Neural progenitor cell (in vitro differentiated cells): ENCODE data around the gene MS4A14. TPM values are rescaled to one million over a fixed set of nuclear protein-coding genes. Genes with fewer than 3 reads are reported as not detected.

Source experiments
- DNase-seq: peaks from one replicate; pipeline ENCODE4 v3.0.0-alpha.2; 2016; ENCODE audit warnings: low spot score
- H2AFZ ChIP-seq: fragments of 200-600 bp; sonication (generic); replicated peaks from 2 replicates; pipeline ENCODE4 v1.6.1; 2016; ENCODE audit warnings: antibody characterized with exemption
- H3F3A ChIP-seq: fragments of 200-600 bp; sonication (generic); 2 replicates; pipeline ENCODE4 v1.6.1; 2016; ENCODE audit warnings: antibody characterized with exemption, low read depth
- H3K27ac ChIP-seq: fragments of 200-600 bp; sonication (generic); 2 replicates; pipeline ENCODE4 v1.5.1; 2016; ENCODE audit warnings: mild to moderate bottlenecking
- H3K27me3 ChIP-seq: fragments of 200-600 bp; sonication (generic); 2 replicates; pipeline ENCODE4 v1.6.1; 2016; ENCODE audit warnings: mild to moderate bottlenecking, moderate library complexity
- H3K36me3 ChIP-seq: fragments of 200-600 bp; sonication (generic); 2 replicates; pipeline ENCODE4 v1.5.1; 2016
- H3K4me1 ChIP-seq: fragments of 200-600 bp; sonication (generic); 2 replicates; pipeline ENCODE4 v1.6.1; 2016; ENCODE audit warnings: mixed run types
- H3K4me2 ChIP-seq: fragments of 200-600 bp; sonication (generic); 2 replicates; pipeline ENCODE4 v1.6.1; 2016
- H3K4me3 ChIP-seq: fragments of 200-600 bp; sonication (generic); 2 replicates; pipeline ENCODE4 v1.5.1; 2016
- H3K79me2 ChIP-seq: fragments of 200-600 bp; sonication (generic); 2 replicates; pipeline ENCODE4 v1.6.1; 2016; ENCODE audit warnings: low read depth
- H3K9ac ChIP-seq: fragments of 200-600 bp; sonication (generic); 2 replicates; pipeline ENCODE4 v1.6.1; 2016
- H3K9me3 ChIP-seq: fragments of 200-600 bp; sonication (generic); 2 replicates; pipeline ENCODE4 v1.5.1; 2016; ENCODE audit warnings: low read depth
- H4K20me1 ChIP-seq: fragments of 200-600 bp; sonication (generic); 2 replicates; pipeline ENCODE4 v1.6.1; 2016; ENCODE audit warnings: low read depth
- H3K27ac Mint-ChIP-seq: 3 replicates; pipeline ENCODE4 v1.8.0; 2021; ENCODE audit warnings: mixed read lengths
- H3K27me3 Mint-ChIP-seq: 2 replicates; pipeline ENCODE4 v1.8.0; 2022; ENCODE audit warnings: low read depth, mild to moderate bottlenecking, inconsistent platforms, moderate library complexity, mixed read lengths; ENCODE audit not compliant: insufficient read depth
- H3K36me3 Mint-ChIP-seq: 3 replicates; pipeline ENCODE4 v1.8.0; 2021; ENCODE audit warnings: mixed read lengths
- H3K4me1 Mint-ChIP-seq: 3 replicates; pipeline ENCODE4 v1.8.0; 2021; ENCODE audit warnings: mixed read lengths
- H3K4me3 Mint-ChIP-seq: 3 replicates; pipeline ENCODE4 v1.8.0; 2021; ENCODE audit warnings: mild to moderate bottlenecking, moderate library complexity, mixed read lengths
- H3K9me3 Mint-ChIP-seq: 3 replicates; pipeline ENCODE4 v1.8.0; 2020; ENCODE audit warnings: mixed read lengths
- EZH2 ChIP-seq: fragments of 200-600 bp; sonication (generic); IDR thresholded peaks from 2 replicates; pipeline ENCODE4 v1.6.1; 2017; ENCODE audit warnings: antibody characterized with exemption, mild to moderate bottlenecking, moderate library complexity
- EZH2phosphoT487 ChIP-seq: fragments of 200-600 bp; sonication (generic); IDR thresholded peaks from 2 replicates; pipeline ENCODE4 v1.6.1; 2017; ENCODE audit warnings: antibody characterized with exemption
- total RNA-seq: library from RNA; depleted of rRNA; stranded (reverse); fragments of >200 nt; gene quantifications from 2 replicates; pipeline ENCODE4 v1.2.3, GENCODE V29; 2015; ENCODE audit warnings: low replicate concordance
- TF ChIP-seq, protein P1 (sequence below): fragments of 200-600 bp; sonication (generic); IDR thresholded peaks from 2 replicates; pipeline ENCODE4 v1.5.1; 2017; ENCODE audit warnings: antibody characterized with exemption, mild to moderate bottlenecking

MS4A14 gene
- total RNA-seq, 1 donor from 2014 or later, result not detected

DNA sequence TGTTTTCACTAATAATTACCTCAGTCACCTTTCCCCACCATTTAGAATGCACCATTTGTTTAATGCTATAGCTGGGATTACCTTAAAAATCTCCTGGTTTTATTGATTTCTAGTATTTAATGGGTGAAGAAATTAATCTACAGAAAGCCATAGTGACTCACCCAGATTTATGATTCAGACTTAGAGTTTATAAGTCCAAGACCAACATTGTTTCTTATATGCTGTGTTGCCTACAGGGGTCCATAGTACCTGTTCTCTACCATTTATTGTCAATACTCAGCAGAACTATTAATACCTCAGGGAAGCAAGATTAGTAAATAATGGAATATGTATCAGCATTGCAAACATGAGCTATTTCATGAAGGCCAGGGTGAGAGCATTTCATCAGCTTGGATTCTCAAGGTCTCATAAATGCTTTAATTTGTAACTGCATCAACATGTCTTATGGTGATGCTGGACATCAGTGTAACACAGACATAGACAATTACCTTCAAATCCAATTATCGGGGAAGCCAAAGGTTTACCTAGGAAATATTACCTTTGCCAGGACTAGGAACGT, 25.9 kb upstream of the MS4A14 start:
- H3K4me1 Mint-ChIP-seq, result no peaks in the 10 kb centered on the region
- H3K27me3 Mint-ChIP-seq, result no peaks in the 10 kb centered on the region
- Histone ChIP-seq H4K20me1 (no peaks in the 10 kb centered on the region), H3K4me2 (no peak overlapping the region), H3F3A (no peaks in the 10 kb centered on the region), H3K36me3 (no peaks in the 10 kb centered on the region), H2AFZ (no peak overlapping the region), H3K27me3 (no peaks in the 10 kb centered on the region), H3K79me2 (no peaks in the 10 kb centered on the region), H3K9ac (no peak overlapping the region), H3K27ac (no peak overlapping the region), H3K9me3 (peaks cover 5% of the 10 kb centered on the region), H3K4me1 (no peaks in the 10 kb centered on the region), H3K4me3 (no peak overlapping the region)
- TF ChIP-seq EZH2phosphoT487 (no peak), EZH2 (no peak)
- TF ChIP-seq, protein P1, sequence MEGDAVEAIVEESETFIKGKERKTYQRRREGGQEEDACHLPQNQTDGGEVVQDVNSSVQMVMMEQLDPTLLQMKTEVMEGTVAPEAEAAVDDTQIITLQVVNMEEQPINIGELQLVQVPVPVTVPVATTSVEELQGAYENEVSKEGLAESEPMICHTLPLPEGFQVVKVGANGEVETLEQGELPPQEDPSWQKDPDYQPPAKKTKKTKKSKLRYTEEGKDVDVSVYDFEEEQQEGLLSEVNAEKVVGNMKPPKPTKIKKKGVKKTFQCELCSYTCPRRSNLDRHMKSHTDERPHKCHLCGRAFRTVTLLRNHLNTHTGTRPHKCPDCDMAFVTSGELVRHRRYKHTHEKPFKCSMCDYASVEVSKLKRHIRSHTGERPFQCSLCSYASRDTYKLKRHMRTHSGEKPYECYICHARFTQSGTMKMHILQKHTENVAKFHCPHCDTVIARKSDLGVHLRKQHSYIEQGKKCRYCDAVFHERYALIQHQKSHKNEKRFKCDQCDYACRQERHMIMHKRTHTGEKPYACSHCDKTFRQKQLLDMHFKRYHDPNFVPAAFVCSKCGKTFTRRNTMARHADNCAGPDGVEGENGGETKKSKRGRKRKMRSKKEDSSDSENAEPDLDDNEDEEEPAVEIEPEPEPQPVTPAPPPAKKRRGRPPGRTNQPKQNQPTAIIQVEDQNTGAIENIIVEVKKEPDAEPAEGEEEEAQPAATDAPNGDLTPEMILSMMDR, result no peak
- H3K27ac Mint-ChIP-seq, result no peak overlapping the region
- DNase-seq, result no peak
- H3K36me3 Mint-ChIP-seq, result no peaks in the 10 kb centered on the region
- no peak overlapping the region for H3K4me3 Mint-ChIP-seq
- H3K9me3 Mint-ChIP-seq, result no peaks in the 10 kb centered on the region

DNA sequence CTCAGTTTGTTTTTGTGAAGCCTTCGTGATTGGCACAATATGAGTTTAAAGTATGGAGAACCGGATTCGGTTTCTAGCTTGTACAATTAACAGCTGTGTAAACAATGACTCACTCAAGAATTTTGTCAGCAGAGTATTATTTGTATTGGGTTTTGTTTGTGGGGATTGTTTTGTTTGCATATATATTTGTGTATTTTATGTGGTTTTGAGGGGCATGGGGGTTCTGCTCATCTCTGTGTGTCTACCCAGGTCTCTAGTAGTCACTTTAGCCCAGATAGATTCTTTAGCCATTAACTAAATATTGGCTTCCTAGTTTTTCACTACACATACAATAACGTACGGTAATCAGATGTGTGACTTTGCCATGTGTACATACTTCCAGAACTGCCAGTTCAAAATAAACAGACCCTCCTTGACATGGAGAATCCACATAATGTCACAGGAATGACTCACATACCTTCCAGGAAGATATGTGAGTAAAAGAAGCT, 25.4 kb upstream of the MS4A14 start:
- Histone ChIP-seq H2AFZ (no peak overlapping the region), H3K27ac (no peak overlapping the region), H3K9me3 (peaks cover 5% of the 10 kb centered on the region), H3K36me3 (no peaks in the 10 kb centered on the region), H3K4me2 (no peak overlapping the region), H3K9ac (no peak overlapping the region), H3K27me3 (no peaks in the 10 kb centered on the region), H3K4me1 (no peaks in the 10 kb centered on the region), H3K4me3 (no peak overlapping the region), H4K20me1 (no peaks in the 10 kb centered on the region), H3K79me2 (no peaks in the 10 kb centered on the region), H3F3A (no peaks in the 10 kb centered on the region)
- no peaks in the 10 kb centered on the region for H3K36me3 Mint-ChIP-seq
- no peak for TF ChIP-seq EZH2
- TF ChIP-seq EZH2phosphoT487, result no peak
- TF ChIP-seq, protein P1, result no peak
- H3K9me3 Mint-ChIP-seq, result no peaks in the 10 kb centered on the region
- H3K4me1 Mint-ChIP-seq, result no peaks in the 10 kb centered on the region
- DNase-seq, result no peak
- H3K27ac Mint-ChIP-seq, result no peak overlapping the region
- no peak overlapping the region for H3K4me3 Mint-ChIP-seq
- no peaks in the 10 kb centered on the region for H3K27me3 Mint-ChIP-seq

DNA sequence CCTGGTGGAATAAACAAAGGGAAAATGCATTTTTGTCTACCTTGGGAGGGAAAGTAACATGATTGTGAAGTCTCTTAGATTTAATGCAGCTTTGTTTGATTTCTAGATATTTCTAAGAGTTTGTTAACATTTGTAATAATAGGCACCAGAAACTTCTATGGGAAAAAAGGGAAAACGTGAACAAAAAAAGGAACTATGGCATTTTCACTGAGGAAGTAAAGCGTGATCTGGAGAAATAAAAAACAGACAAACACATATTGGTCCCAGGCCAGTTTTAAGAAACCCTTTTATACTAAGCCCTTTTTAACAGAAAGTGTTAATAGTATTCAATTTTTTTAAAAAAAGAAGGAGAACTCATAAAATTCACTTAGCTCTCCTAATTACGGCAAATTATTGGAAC, 24.9 kb upstream of the MS4A14 start:
- Histone ChIP-seq H3K9me3 (peaks cover 5% of the 10 kb centered on the region), H3K27ac (no peak overlapping the region), H3K79me2 (no peaks in the 10 kb centered on the region), H3K27me3 (no peaks in the 10 kb centered on the region), H4K20me1 (no peaks in the 10 kb centered on the region), H3K4me3 (no peak overlapping the region), H3F3A (no peaks in the 10 kb centered on the region), H3K4me2 (no peak overlapping the region), H2AFZ (no peak overlapping the region), H3K4me1 (no peaks in the 10 kb centered on the region), H3K36me3 (no peaks in the 10 kb centered on the region), H3K9ac (no peak overlapping the region)
- Mint-ChIP-seq H3K4me1 (no peaks in the 10 kb centered on the region), H3K36me3 (no peaks in the 10 kb centered on the region), H3K27me3 (no peaks in the 10 kb centered on the region), H3K9me3 (no peaks in the 10 kb centered on the region), H3K4me3 (no peak overlapping the region), H3K27ac (no peak overlapping the region)
- DNase-seq, result no peak
- no peak for TF ChIP-seq EZH2
- TF ChIP-seq, protein P1, result no peak
- TF ChIP-seq EZH2phosphoT487, result no peak
